HL-60 (cell line): Measurements from ENCODE around the gene LSG1.

Experiments used
- DNase-seq, 2 experiments: peaks; one replicate each; pipeline ENCODE4 v3.0.0-alpha.2; 2010 to 2020; ENCODE audit warnings: low read depth in 1 of 2, low spot score in 1 of 2
- H3K27ac ChIP-seq: fragments of 250-450 bp; sonication (Bioruptor Pico); replicated peaks from 2 replicates; pipeline ENCODE4 v1.5.1; 2020; ENCODE audit warnings: mild to moderate bottlenecking, moderate library complexity
- H3K27me3 ChIP-seq: fragments of 250-450 bp; sonication (Bioruptor Pico); 2 replicates; pipeline ENCODE4 v1.5.1; 2021; ENCODE audit warnings: mild to moderate bottlenecking, moderate library complexity; ENCODE audit not compliant: insufficient read depth, poor library complexity, severe bottlenecking
- H3K4me3 ChIP-seq: replicated peaks from 2 replicates; pipeline ENCODE4 v1.5.1; 2011; ENCODE audit warnings: mild to moderate bottlenecking, control low read depth, low read length; ENCODE audit not compliant: insufficient read depth
- CTCF ChIP-seq: IDR thresholded peaks from one replicate; pipeline ENCODE4 v1.5.1; 2011; ENCODE audit warnings: low read length, control low read depth, inconsistent platforms; ENCODE audit not compliant: insufficient read depth
- GABPA ChIP-seq: IDR thresholded peaks from 2 replicates; pipeline ENCODE4 v1.6.1; 2012; ENCODE audit warnings: low read depth
- POLR2AphosphoS5 ChIP-seq: IDR thresholded peaks from 2 replicates; pipeline ENCODE4 v1.6.1; 2012; ENCODE audit warnings: low read depth
- REST ChIP-seq: IDR thresholded peaks from 2 replicates; pipeline ENCODE4 v1.6.1; 2012; ENCODE audit warnings: low read depth; ENCODE audit not compliant: insufficient replicate concordance
- SPI1 ChIP-seq: IDR thresholded peaks from 2 replicates; pipeline ENCODE4 v1.6.1; 2012; ENCODE audit warnings: low read depth, mild to moderate bottlenecking, borderline replicate concordance
- long read RNA-seq: library from polyadenylated mRNA; unstranded; transcript quantifications from one replicate; pipeline ENCODE4 v2.0.0, GENCODE V29; 2020

The LSG1 gene
- long read RNA-seq, transcript LSG1-201 (14 exons, 3,572 nt): major isoform, 89 of 228 reads
- long read RNA-seq, partial matches to known transcripts: 120 of 228 reads
- long read RNA-seq, other reads (novel, unspliced or antisense): 19 of 228 reads

GRCh38 chr3:194671900-194672808, at the start of gene LSG1:
Gene LSG1, minus strand, starts transcription at chr3:194672191. Its CDS starts 29 bp downstream, at chr3:194672162.
- DNase-seq: peak; percentile 78 to 93
- TF ChIP-seq REST (no peak), POLR2AphosphoS5 (peak; percentile 81), GABPA (peak; percentile 94), SPI1 (0 out of 2 replicates have a peak, but pooled peaks have one; percentile 8), CTCF (no peak)
- Histone ChIP-seq H3K4me3 (peak within 1 kb of the TSS; percentile 90), H3K27me3 (no peaks in the 10 kb centered on the region), H3K27ac (peak within 1 kb of the TSS; percentile 100)

- no peak for DNase-seq
- no peak overlapping the region for H3K27ac ChIP-seq
- no peak overlapping the region for H3K4me3 ChIP-seq
- TF ChIP-seq CTCF: no peak
- TF ChIP-seq GABPA: no peak
- TF ChIP-seq SPI1: no peak
- TF ChIP-seq REST: no peak
- no peak for TF ChIP-seq POLR2AphosphoS5
- H3K27me3 ChIP-seq: no peaks in the 10 kb centered on the region
Observed at GRCh38 chr3:194720048-194720447, 48.1 kb upstream of the LSG1 start.

- DNase-seq: no peak
- Histone ChIP-seq H3K4me3 (no peak overlapping the region), H3K27ac (no peak overlapping the region), H3K27me3 (no peaks in the 10 kb centered on the region)
- TF ChIP-seq CTCF (no peak), POLR2AphosphoS5 (no peak), REST (no peak), GABPA (no peak), SPI1 (no peak)
Observed at GRCh38 chr3:194718079-194718478, 46.1 kb upstream of the LSG1 start.
